GM23338 (cell line): ENCODE data around the gene SPTBN4. TPM values are rescaled to one million over a fixed set of nuclear protein-coding genes. Genes with fewer than 3 reads are reported as not detected.

Experiments used
- ATAC-seq: fragments of 200-7000 bp; cut with Tn5 transposase; 3 replicates; pipeline ENCODE4 v1.9.1; 2020
- DNase-seq: peaks from one replicate; pipeline ENCODE4 v3.0.0-alpha.2; 2015; ENCODE audit warnings: low spot score
- H2AFZ ChIP-seq: fragments of 200-600 bp; sonication (generic); 2 replicates; pipeline ENCODE4 v1.8.0; 2016; ENCODE audit warnings: antibody characterized with exemption, mild to moderate bottlenecking, moderate library complexity
- H3F3A ChIP-seq: fragments of 200-600 bp; sonication (generic); replicated peaks from 2 replicates; pipeline ENCODE4 v1.8.0; 2017; ENCODE audit warnings: antibody characterized with exemption, mixed run types, low read depth
- H3K27ac ChIP-seq: fragments of 200-600 bp; sonication (generic); 2 replicates; pipeline ENCODE4 v1.6.1; 2016; ENCODE audit warnings: low read depth
- H3K27me3 ChIP-seq: fragments of 200-600 bp; sonication (generic); 2 replicates; pipeline ENCODE4 v1.8.0; 2016; ENCODE audit warnings: mild to moderate bottlenecking, mixed run types, moderate library complexity; ENCODE audit not compliant: insufficient read depth
- H3K36me3 ChIP-seq: fragments of 200-600 bp; sonication (generic); 2 replicates; pipeline ENCODE4 v1.8.0; 2016; ENCODE audit warnings: mild to moderate bottlenecking; ENCODE audit not compliant: insufficient read depth
- H3K4me1 ChIP-seq: fragments of 200-600 bp; sonication (generic); 2 replicates; pipeline ENCODE4 v1.8.0; 2016; ENCODE audit warnings: mild to moderate bottlenecking, moderate library complexity; ENCODE audit not compliant: insufficient read depth
- H3K4me2 ChIP-seq: fragments of 200-600 bp; sonication (generic); 2 replicates; pipeline ENCODE4 v1.7.1; 2017; ENCODE audit warnings: mixed run types
- H3K4me3 ChIP-seq: fragments of 200-600 bp; sonication (generic); 2 replicates; pipeline ENCODE4 v1.6.1; 2016; ENCODE audit warnings: mixed run types
- H3K79me2 ChIP-seq: fragments of 200-600 bp; sonication (generic); replicated peaks from 2 replicates; pipeline ENCODE4 v1.8.0; 2017; ENCODE audit warnings: mild to moderate bottlenecking; ENCODE audit not compliant: insufficient read depth
- H3K9me2 ChIP-seq: fragments of 200-600 bp; sonication (generic); 2 replicates; pipeline ENCODE4 v1.8.0; 2017; ENCODE audit not compliant: insufficient read depth
- H4K20me1 ChIP-seq: fragments of 200-600 bp; sonication (generic); replicated peaks from 2 replicates; pipeline ENCODE4 v1.8.0; 2017; ENCODE audit warnings: mild to moderate bottlenecking; ENCODE audit not compliant: insufficient read depth
- H3K27ac Mint-ChIP-seq: 2 replicates; pipeline ENCODE4 v1.8.0; 2020; ENCODE audit warnings: inconsistent platforms, mild to moderate bottlenecking, moderate library complexity, mixed read lengths
- H3K27me3 Mint-ChIP-seq: 3 replicates; pipeline ENCODE4 v1.8.0; 2022; ENCODE audit warnings: low read depth, mild to moderate bottlenecking, moderate library complexity, mixed read lengths, inconsistent platforms; ENCODE audit not compliant: insufficient read depth, poor library complexity
- H3K36me3 Mint-ChIP-seq: 3 replicates; pipeline ENCODE4 v1.8.0; 2021; ENCODE audit warnings: low read depth, mild to moderate bottlenecking, inconsistent platforms, moderate library complexity, mixed read lengths
- H3K4me1 Mint-ChIP-seq: 3 replicates; pipeline ENCODE4 v1.8.0; 2020; ENCODE audit warnings: mild to moderate bottlenecking, inconsistent platforms, mixed read lengths
- H3K4me3 Mint-ChIP-seq: 3 replicates; pipeline ENCODE4 v1.8.0; 2021; ENCODE audit warnings: moderate library complexity, mild to moderate bottlenecking, inconsistent platforms, mixed read lengths
- H3K9me3 Mint-ChIP-seq: 3 replicates; pipeline ENCODE4 v1.8.0; 2020; ENCODE audit warnings: moderate library complexity, mild to moderate bottlenecking, inconsistent platforms, mixed read lengths
- EZH2phosphoT487 ChIP-seq: fragments of 200-600 bp; sonication (generic); IDR thresholded peaks from one replicate; pipeline ENCODE4 v1.8.1; 2018; ENCODE audit warnings: antibody characterized with exemption; ENCODE audit not compliant: unreplicated experiment
- ZNF462 ChIP-seq: fragments of 250-450 bp; sonication (Bioruptor Pico); IDR thresholded peaks from 2 replicates; pipeline ENCODE4 v1.5.0; 2020; ENCODE audit warnings: mild to moderate bottlenecking, moderate library complexity
- polyA plus RNA-seq: library from polyadenylated mRNA; unstranded; fragments of >200 nt; fragmentation: Nextera tagmentation; extraction: Ambion mirVana; gene quantifications from 2 replicates; pipeline ENCODE4 v1.2.1, GENCODE V29; 2016
- small RNA-seq: library from RNA; depleted of rRNA; stranded (forward); fragments of <200 nt; gene quantifications from one replicate; pipeline ENCODE3, GENCODE V24; 2014; ENCODE audit warnings: low replicate concordance
- total RNA-seq: library from RNA; depleted of rRNA; stranded (reverse); fragments of >200 nt; shearing (Covaris generic); gene quantifications from 2 replicates; pipeline ENCODE4 v1.2.3, GENCODE V29; 2014; rRNA removed

SPTBN4 gene
- total and polyA plus RNA-seq, 2 experiments from 2014 or later, result 1.6 to 2.3 TPM

- no peak overlapping the region for H3K4me2 ChIP-seq
- H3K27ac ChIP-seq, result no peak overlapping the region
- no peak for ATAC-seq
- no peak overlapping the region for H3K4me3 ChIP-seq
- H3K36me3 ChIP-seq, result peaks cover 4% of the 10 kb centered on the region; the same call in 1 of the 2 replicates
- no peak for DNase-seq
- peaks cover 11% of the 10 kb centered on the region for H3K4me1 ChIP-seq
- peaks cover 9% of the 10 kb centered on the region; the same call in 1 of the 2 replicates for H3F3A ChIP-seq
- no peaks in the 10 kb centered on the region for H3K27me3 ChIP-seq
- H4K20me1 ChIP-seq, result peaks cover 2% of the 10 kb centered on the region; the same call in 1 of the 2 replicates
- no peaks in the 10 kb centered on the region for H3K9me2 ChIP-seq
- Mint-ChIP-seq H3K36me3 (peaks cover 48% of the 10 kb centered on the region), H3K4me3 (no peak overlapping the region), H3K27ac (no peak overlapping the region), H3K4me1 (peaks cover 22% of the 10 kb centered on the region), H3K9me3 (no peaks in the 10 kb centered on the region; the same call in 2 of the 3 replicates), H3K27me3 (peaks cover 21% of the 10 kb centered on the region)
- no peaks in the 10 kb centered on the region for H3K79me2 ChIP-seq
- H2AFZ ChIP-seq, result no peak overlapping the region
- no peak for TF ChIP-seq EZH2phosphoT487
- TF ChIP-seq ZNF462 (CRISPR knock-in tag), result no peak
Measured at GRCh38 chr19:40625406-40626120, 158.8 kb downstream of the SPTBN4 start.

Small RNA genes lying within 50 kb of the gene (small RNA-seq; reads per million reads assigned to genes)
- not detected for gene RF00017

Other genes with a start within 250 kb of the SPTBN4 start
- gene TTC9B, start 248.6 kb upstream of the SPTBN4 start, total RNA-seq, result 0.35 and 0.63 TPM in 2 replicates
- gene TTC9B, start 248.6 kb upstream of the SPTBN4 start, polyA plus RNA-seq, result 0.23 and 1.0 TPM in 2 replicates
- gene CCNP, start 240.3 kb upstream of the SPTBN4 start, total RNA-seq, result 0.39 and 7.1 TPM in 2 replicates
- 2.2 and 3.3 TPM in 2 replicates for gene CCNP, start 240.3 kb upstream of the SPTBN4 start, polyA plus RNA-seq
- gene AKT2, start 181.7 kb upstream of the SPTBN4 start, total RNA-seq, result 105 and 123 TPM in 2 replicates
- 16.6 and 17.6 TPM in 2 replicates for gene AKT2, start 181.7 kb upstream of the SPTBN4 start, polyA plus RNA-seq
- 17.2 and 26.6 TPM in 2 replicates for gene C19orf47, start 118.6 kb upstream of the SPTBN4 start, total RNA-seq
- gene C19orf47, start 118.6 kb upstream of the SPTBN4 start, polyA plus RNA-seq, result 13.1 and 15.2 TPM in 2 replicates
- 488 and 490 TPM in 2 replicates for gene PLD3, start 118.3 kb upstream of the SPTBN4 start, total RNA-seq
- 179 and 181 TPM in 2 replicates for gene PLD3, start 118.3 kb upstream of the SPTBN4 start, polyA plus RNA-seq
- gene HIPK4, start 76.8 kb upstream of the SPTBN4 start, total RNA-seq, result 0.52 TPM in 1 of 2 replicates, not detected in the other
- gene HIPK4, start 76.8 kb upstream of the SPTBN4 start, polyA plus RNA-seq, result 0.21 and 0.37 TPM in 2 replicates
- gene PRX, start 53.6 kb upstream of the SPTBN4 start, total RNA-seq, result 4.2 and 4.3 TPM in 2 replicates
- gene PRX, start 53.6 kb upstream of the SPTBN4 start, polyA plus RNA-seq, result 4.1 and 4.2 TPM in 2 replicates
- 5.1 and 9.1 TPM in 2 replicates for gene SERTAD1, start 41.0 kb upstream of the SPTBN4 start, total RNA-seq
- 4.6 and 5.0 TPM in 2 replicates for gene SERTAD1, start 41.0 kb upstream of the SPTBN4 start, polyA plus RNA-seq
- gene SERTAD3, start 22.7 kb upstream of the SPTBN4 start, total RNA-seq, result 15.4 and 21.3 TPM in 2 replicates
- 24.1 and 27.9 TPM in 2 replicates for gene SERTAD3, start 22.7 kb upstream of the SPTBN4 start, polyA plus RNA-seq
- gene BLVRB, start 1.3 kb upstream of the SPTBN4 start, total RNA-seq, result 51.7 and 53.7 TPM in 2 replicates
- gene BLVRB, start 1.3 kb upstream of the SPTBN4 start, polyA plus RNA-seq, result 43.7 and 45.6 TPM in 2 replicates
- gene SHKBP1, start 109.9 kb downstream of the SPTBN4 start, total RNA-seq, result 60.0 and 63.2 TPM in 2 replicates
- gene SHKBP1, start 109.9 kb downstream of the SPTBN4 start, polyA plus RNA-seq, result 69.8 and 74.6 TPM in 2 replicates
- gene LTBP4, start 134.4 kb downstream of the SPTBN4 start, total RNA-seq, result 53.2 and 65.0 TPM in 2 replicates
- gene LTBP4, start 134.4 kb downstream of the SPTBN4 start, polyA plus RNA-seq, result 48.4 and 50.3 TPM in 2 replicates
- gene NUMBL, start 223.7 kb downstream of the SPTBN4 start, total RNA-seq, result 21.6 and 28.5 TPM in 2 replicates
- gene NUMBL, start 223.7 kb downstream of the SPTBN4 start, polyA plus RNA-seq, result 8.5 and 9.6 TPM in 2 replicates
- gene COQ8B, start 249.9 kb downstream of the SPTBN4 start, total RNA-seq, result 42.6 and 59.6 TPM in 2 replicates
- gene COQ8B, start 249.9 kb downstream of the SPTBN4 start, polyA plus RNA-seq, result 13.4 and 13.9 TPM in 2 replicates